IMR-90 (cell line): ENCODE data around the gene FAM83E. TPM values are rescaled to one million over a fixed set of nuclear protein-coding genes. Genes with fewer than 3 reads are reported as not detected.
A peak's percentile ranks its signal among the peaks of the same experiment; 100 is the strongest.

Source experiments
- ATAC-seq: fragments of 200-7000 bp; cut with Tn5 transposase; 2 replicates; pipeline ENCODE4 v1.9.1; 2020; ENCODE audit warnings: low read depth, mild to moderate bottlenecking, moderate library complexity
- BruUV-seq: library from RNA; stranded (reverse); fragments of 400-500 nt; replicated peaks from 2 replicates; lab custom pipeline; 2021; lab: Mats Ljungman, UMichigan
- CTCF ChIA-PET: fragments of 300-600 bp; formaldehyde crosslinking; extraction: SDS; loops from one replicate; lab custom pipeline; 2021; ENCODE audit warnings: antibody characterized with exemption; lab: Yijun Ruan, JAX
- POLR2A ChIA-PET: fragments of 300-600 bp; sonication (Branson Sonifier 250); formaldehyde crosslinking; loops from one replicate; lab custom pipeline; 2022; ENCODE audit warnings: antibody characterized with exemption; ENCODE audit not compliant: unreplicated experiment; lab: Charles Lee
- DNase-seq: peaks from one replicate; pipeline ENCODE4 v3.0.0; 2013
- H2AFZ ChIP-seq: replicated peaks from 2 replicates; pipeline ENCODE3; 2013; ENCODE audit warnings: low read length, mild to moderate bottlenecking; ENCODE audit not compliant: poor library complexity
- H2AK5ac ChIP-seq: 2 replicates; pipeline ENCODE4 v1.6.1; 2013; ENCODE audit warnings: low read depth, low read length, inconsistent platforms
- H2AK9ac ChIP-seq: replicated peaks from 2 replicates; pipeline ENCODE3; 2013; ENCODE audit warnings: mild to moderate bottlenecking, low read depth, low read length, moderate library complexity; ENCODE audit not compliant: poor library complexity
- H2BK120ac ChIP-seq: 2 replicates; pipeline ENCODE4 v1.6.1; 2013; ENCODE audit warnings: low read depth, low read length, inconsistent platforms
- H2BK15ac ChIP-seq: 3 replicates; pipeline ENCODE4 v1.6.1; 2013; ENCODE audit warnings: low read depth, low read length, inconsistent platforms
- H2BK20ac ChIP-seq: 2 replicates; pipeline ENCODE4 v1.6.1; 2013; ENCODE audit warnings: low read depth, mild to moderate bottlenecking, inconsistent platforms, low read length, moderate library complexity
- H2BK5ac ChIP-seq: 2 replicates; pipeline ENCODE4 v1.6.1; 2013; ENCODE audit warnings: mild to moderate bottlenecking, low read depth, low read length, inconsistent platforms; ENCODE audit not compliant: poor library complexity, severe bottlenecking
- H3K14ac ChIP-seq: replicated peaks from 2 replicates; pipeline ENCODE4 v1.6.1; 2013; ENCODE audit warnings: low read depth, low read length, inconsistent platforms
- H3K18ac ChIP-seq: 2 replicates; pipeline ENCODE4 v1.6.1; 2013; ENCODE audit warnings: low read depth, low read length, control low read depth
- H3K23ac ChIP-seq: 2 replicates; pipeline ENCODE4 v1.6.1; 2013; ENCODE audit warnings: low read depth, low read length, inconsistent platforms
- H3K27ac ChIP-seq: 2 replicates; pipeline ENCODE4 v1.5.1; 2013; ENCODE audit warnings: mild to moderate bottlenecking, control low read depth, low read length; ENCODE audit not compliant: insufficient read depth
- H3K27me3 ChIP-seq: 2 replicates; pipeline ENCODE4 v1.6.1; 2013; ENCODE audit warnings: low read length; ENCODE audit not compliant: control insufficient read depth, insufficient read depth
- H3K36me3 ChIP-seq: 2 replicates; pipeline ENCODE4 v1.6.1; 2013; ENCODE audit warnings: low read length, mixed read lengths; ENCODE audit not compliant: control insufficient read depth, insufficient read depth
- H3K4ac ChIP-seq: 2 replicates; pipeline ENCODE4 v1.6.1; 2013; ENCODE audit warnings: low read depth, low read length, inconsistent platforms
- H3K4me1 ChIP-seq: 2 replicates; pipeline ENCODE4 v1.6.1; 2013; ENCODE audit warnings: low read length, mixed read lengths; ENCODE audit not compliant: control insufficient read depth, insufficient read depth
- H3K4me2 ChIP-seq: 2 replicates; pipeline ENCODE4 v1.6.1; 2013; ENCODE audit warnings: low read depth, mild to moderate bottlenecking, control low read depth, low read length, moderate library complexity
- H3K4me3 ChIP-seq: 2 replicates; pipeline ENCODE4 v1.5.1; 2013; ENCODE audit warnings: low read depth, mild to moderate bottlenecking, control low read depth, low read length, moderate library complexity; ENCODE audit not compliant: insufficient read depth
- H3K56ac ChIP-seq: 2 replicates; pipeline ENCODE4 v1.6.1; 2013; ENCODE audit warnings: low read length, inconsistent platforms; ENCODE audit not compliant: insufficient read depth; ENCODE audit errors: extremely low read depth
- H3K79me1 ChIP-seq, 2 experiments: 2 replicates each; pipeline ENCODE4 v1.6.1; 2013; ENCODE audit warnings: low read length in 2 of 2, inconsistent platforms in 1 of 2, low read depth in 1 of 2
- H3K9ac ChIP-seq: 2 replicates; pipeline ENCODE4 v1.6.1; 2013; ENCODE audit warnings: low read depth, low read length, control low read depth
- H3K9me1 ChIP-seq: 2 replicates; pipeline ENCODE4 v1.6.1; 2013; ENCODE audit warnings: low read length, inconsistent platforms; ENCODE audit not compliant: insufficient read depth
- H3K9me3 ChIP-seq: 2 replicates; pipeline ENCODE4 v1.6.1; 2013; ENCODE audit warnings: low read length; ENCODE audit not compliant: control insufficient read depth, insufficient read depth
- H4K20me1 ChIP-seq: 2 replicates; pipeline ENCODE4 v1.6.1; 2013; ENCODE audit warnings: low read length, inconsistent platforms; ENCODE audit not compliant: insufficient read depth
- H4K5ac ChIP-seq: 2 replicates; pipeline ENCODE4 v1.6.1; 2013; ENCODE audit warnings: mild to moderate bottlenecking, low read depth, low read length, control low read depth
- H4K8ac ChIP-seq, 2 experiments: 2 replicates each; pipeline ENCODE4 v1.6.1; 2013; ENCODE audit warnings: low read depth in 2 of 2, low read length in 2 of 2, control low read depth in 1 of 2, inconsistent platforms in 1 of 2
- H4K91ac ChIP-seq: 2 replicates; pipeline ENCODE4 v1.6.1; 2013; ENCODE audit warnings: low read depth, low read length, inconsistent platforms; ENCODE audit not compliant: insufficient read depth
- CEBPB ChIP-seq: IDR thresholded peaks from 2 replicates; pipeline ENCODE4 v1.6.1; 2012; ENCODE audit warnings: low read depth, low read length, improper control_type of control experiment
- CHD1 ChIP-seq: IDR thresholded peaks from 2 replicates; pipeline ENCODE4 v1.6.1; 2012; ENCODE audit warnings: low read depth, low read length, improper control_type of control experiment
- MAZ ChIP-seq: IDR thresholded peaks from 2 replicates; pipeline ENCODE4 v1.6.1; 2012; ENCODE audit warnings: low read depth, mild to moderate bottlenecking, low read length, improper control_type of control experiment, moderate library complexity, borderline replicate concordance
- WGBS, 2 experiments: methylation state at CpG; one replicate each; pipeline versions ENCODE4 v1.1.5 to v1.1.7; 2013; ENCODE audit warnings: missing lambda C conversion rate in 2 of 2; ENCODE audit not compliant: insufficient read length in 1 of 2; ENCODE audit errors: extremely low coverage in 2 of 2; 5-methylcytosine and 5-hydroxymethylcytosine counted together
- dilution Hi-C: fragments of 300-500 bp; cut with HindIII; formaldehyde crosslinking; loops from one replicate; pipeline ENCODE4 v1.14.3; 2018; ENCODE audit warnings: low sequenced_read_pairs; ENCODE audit not compliant: unreplicated experiment
- in situ Hi-C: fragments of 300-500 bp; cut with MboI; formaldehyde crosslinking; loops from 3 replicates; pipeline ENCODE4 v1.14.3; 2019; ENCODE audit warnings: low sequenced_read_pairs, inconsistent platforms, mixed read lengths
- intact Hi-C: fragments of 100-400 bp; cut with micrococcal nuclease; formaldehyde crosslinking; loops from 2 replicates; pipeline ENCODE4 v1.10.0; 2022
- polyA plus RNA-seq, 3 experiments: library from polyadenylated mRNA; depleted of rRNA; stranded (reverse); fragments of >200 nt; gene quantifications; 2 replicates each; pipeline ENCODE4 v1.2.3, GENCODE V29; 2012; ENCODE audit warnings: low replicate concordance in 1 of 3
- total RNA-seq: library from RNA; depleted of rRNA; stranded (reverse); fragments of >200 nt; gene quantifications from 2 replicates; pipeline ENCODE4 v1.2.3, GENCODE V29; 2012

FAM83E gene
- total and polyA plus RNA-seq, 2 of the 4 experiments (the other 2 are of a cell fraction), result 0.05 to 0.36 TPM

DNA sequence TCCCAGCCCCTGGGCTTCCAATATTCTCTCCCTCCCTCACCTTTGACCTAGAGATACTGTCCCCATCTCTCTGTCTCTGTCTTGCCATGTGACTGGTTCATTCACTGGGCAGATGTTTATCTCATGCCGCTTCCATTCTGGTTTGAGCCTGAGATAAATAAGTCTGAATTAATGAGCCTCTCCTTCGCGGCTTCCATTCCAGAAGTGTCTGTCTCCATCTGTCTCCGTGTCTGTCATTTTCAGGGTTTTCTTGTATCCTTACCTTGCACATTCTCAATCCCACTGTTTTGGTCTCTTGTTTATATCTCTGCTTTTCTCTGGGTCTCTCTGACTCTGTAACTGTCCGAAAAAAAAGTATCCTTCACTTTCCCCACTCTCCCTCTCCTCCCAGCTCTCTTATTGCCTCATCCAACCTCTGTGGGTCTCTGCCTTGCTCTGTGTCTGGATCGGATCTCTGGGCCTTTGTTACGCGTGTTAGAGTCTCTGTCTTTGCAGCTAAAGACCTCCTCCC lies 8.7 kb upstream of the FAM83E start:
- peak overlapping the region; percentile 17; the same call in 1 of the 2 replicates for H2BK20ac ChIP-seq
- H3K9me1 ChIP-seq, result peaks cover 4% of the 10 kb centered on the region
- H4K20me1 ChIP-seq, result peaks cover 3% of the 10 kb centered on the region
- intact Hi-C loops, result no loop called here
- peaks cover 6% of the 10 kb centered on the region; the same call in 1 of the 2 replicates for H3K36me3 ChIP-seq
- peak overlapping the region; percentile 38 for H2AK5ac ChIP-seq
- H2AFZ ChIP-seq, result peak overlapping the region; percentile 87
- ATAC-seq, result no peak
- peak overlapping the region; percentile 82 for H3K56ac ChIP-seq
- DNase-seq, result no peak
- peak overlapping the region; percentile 91 for H3K14ac ChIP-seq
- H3K4ac ChIP-seq, result peak overlapping the region; percentile 91
- peak overlapping the region; percentile 94 for H2AK9ac ChIP-seq
- in situ Hi-C loops, result no loop called here
- whole genome bisulfite sequencing, 2 experiments, result 43% methylated on average over 1 of the region's 8 CpGs; no CpG with 5 or more reads in 1 of the 2 experiments
- H3K4me1 ChIP-seq, result peaks cover 7% of the 10 kb centered on the region
- ChIA-PET POLR2A (interaction anchor here (0.6 kb wide), 1 partner anchor 249 kb away, joined by 17 read pairs; no protein-coding TSS in a partner anchor), CTCF (no interaction called here)
- H3K27ac ChIP-seq, result peak overlapping the region; percentile 84
- H3K18ac ChIP-seq, result peak overlapping the region; percentile 34; the same call in 1 of the 2 replicates
- peak overlapping the region; percentile 77 for H3K23ac ChIP-seq
- H3K79me1 ChIP-seq, result peaks cover 13 to 36% of the 10 kb centered on the region in 2 experiments
- H3K27me3 ChIP-seq, result no peaks in the 10 kb centered on the region
- peak overlapping the region; percentile 17; the same call in 1 of the 3 replicates for H2BK15ac ChIP-seq
- H2BK5ac ChIP-seq, result peak overlapping the region; percentile 75
- peak overlapping the region; percentile 88 to 94 for H4K8ac ChIP-seq
- H4K91ac ChIP-seq, result peak overlapping the region; percentile 84
- peak overlapping the region; percentile 41 for H3K4me3 ChIP-seq
- H3K9me3 ChIP-seq, result no peaks in the 10 kb centered on the region
- H2BK120ac ChIP-seq, result peak overlapping the region; percentile 38
- peak overlapping the region; percentile 90 for H3K4me2 ChIP-seq
- no peak for TF ChIP-seq MAZ
- TF ChIP-seq CEBPB, result peak; percentile 57
- 0 out of 2 replicates have a peak, but pooled peaks have one; percentile 37 for TF ChIP-seq CHD1
- H4K5ac ChIP-seq, result peak overlapping the region; percentile 66
- dilution Hi-C loops, result no loop called here
- BruUV-seq, result no TSS peak
- H3K9ac ChIP-seq, result peak overlapping the region; percentile 87
